ENCODE measurements around the gene MBNL1.
"Not testable (repeated sequence)": the region's sequence is repeated elsewhere in the genome, so short reads cannot be mapped to it uniquely, and the experiment has no call there.

Gene MBNL1

DNA sequence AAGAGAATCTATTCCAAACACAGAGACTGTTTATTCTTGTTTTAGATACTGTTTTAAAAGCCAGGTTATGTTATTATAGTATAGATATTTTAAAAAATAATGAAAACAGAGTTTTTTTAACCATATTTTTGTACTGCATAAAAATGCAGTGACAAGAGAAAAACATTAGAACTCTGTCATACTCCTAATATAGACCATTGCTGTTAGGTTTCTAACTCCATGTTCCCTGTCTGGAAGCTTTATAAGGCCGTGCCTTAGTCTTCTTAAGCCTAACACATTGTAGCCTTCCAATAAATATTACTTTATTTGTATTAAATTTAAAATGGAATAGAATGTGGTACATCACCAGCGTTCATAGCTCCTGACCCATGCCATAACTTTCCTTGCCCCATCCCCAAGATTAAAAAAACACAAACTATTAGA is 53.2 kb downstream of the MBNL1 start:
- no peak for DNase-seq

DNA sequence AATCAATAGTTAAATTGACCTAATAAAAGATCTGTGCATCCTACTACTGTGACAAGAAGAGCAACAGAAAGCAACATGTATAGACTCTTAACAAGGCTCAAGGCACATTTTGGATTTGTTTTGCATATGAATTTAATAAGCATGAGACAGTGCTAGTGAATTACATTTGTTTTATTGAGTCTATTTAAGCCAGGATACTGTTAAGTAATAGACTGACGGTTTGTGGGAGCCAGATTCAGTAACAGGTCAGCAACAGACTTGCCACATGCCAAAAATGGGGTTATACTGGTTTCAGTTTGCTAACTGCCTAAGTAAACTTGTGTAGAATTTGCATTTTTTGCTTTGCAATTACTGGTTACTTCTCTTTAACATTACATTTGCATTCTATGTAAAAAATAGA is 54.0 kb downstream of the MBNL1 start:
- no peak for DNase-seq

DNA sequence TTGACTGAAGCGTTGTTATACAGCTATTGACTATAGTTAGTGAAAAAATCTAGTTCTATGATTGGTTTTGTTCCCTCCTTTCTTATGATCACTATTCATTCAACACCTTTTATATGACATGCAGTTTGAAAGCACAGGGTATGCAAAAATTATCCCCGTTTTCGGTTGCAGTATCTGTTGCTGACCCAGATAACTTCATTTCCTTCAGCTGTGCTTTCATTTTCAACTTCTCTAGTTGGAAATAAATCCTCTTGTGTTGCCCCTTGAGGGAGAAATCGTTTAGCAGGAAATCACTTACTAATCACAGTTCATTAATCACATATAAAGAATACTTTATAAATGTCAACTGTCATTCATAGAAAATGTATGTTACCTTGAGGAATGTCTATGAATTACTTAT is 55.1 kb downstream of the MBNL1 start:
- DNase-seq: no peak

DNA sequence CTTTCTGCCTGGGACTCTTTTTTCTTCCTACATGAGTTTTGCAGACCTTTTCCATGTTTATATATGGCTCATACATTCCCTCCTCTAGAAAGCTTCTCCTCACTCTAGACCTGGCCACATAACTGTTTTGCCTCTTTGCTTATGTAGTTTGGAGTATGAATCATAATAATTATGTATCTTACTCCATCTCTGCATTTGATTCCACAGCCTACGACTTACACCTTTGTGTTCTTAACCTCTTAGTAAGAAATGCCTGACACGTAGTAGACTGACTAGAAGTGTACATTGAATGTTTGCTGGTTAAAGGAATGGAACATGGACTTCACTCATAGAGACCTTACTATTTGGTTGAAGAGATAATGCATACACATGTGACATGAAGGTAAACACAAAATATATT is 56.4 kb downstream of the MBNL1 start:
- no peak for DNase-seq

DNA sequence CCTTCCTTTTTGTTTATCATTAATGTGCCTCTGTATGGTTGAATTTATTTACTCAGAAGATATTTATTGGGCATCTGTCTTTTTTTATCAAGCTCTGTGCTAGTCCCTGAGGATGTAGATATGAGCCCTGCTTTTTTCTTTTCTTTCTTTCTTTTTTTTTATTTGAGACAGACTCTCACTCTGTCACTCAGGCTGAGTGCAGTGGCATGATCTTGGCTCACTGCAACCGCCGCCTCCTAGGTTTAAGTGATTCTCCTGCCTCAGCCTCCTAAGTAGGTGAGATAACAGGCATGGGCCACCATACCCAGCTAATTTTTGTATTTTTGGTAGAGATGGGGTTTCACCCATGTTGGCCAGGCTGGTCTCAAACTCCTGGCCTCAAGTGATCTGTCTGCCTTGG is 58.5 kb downstream of the MBNL1 start:
- DNase-seq: no peak

DNA sequence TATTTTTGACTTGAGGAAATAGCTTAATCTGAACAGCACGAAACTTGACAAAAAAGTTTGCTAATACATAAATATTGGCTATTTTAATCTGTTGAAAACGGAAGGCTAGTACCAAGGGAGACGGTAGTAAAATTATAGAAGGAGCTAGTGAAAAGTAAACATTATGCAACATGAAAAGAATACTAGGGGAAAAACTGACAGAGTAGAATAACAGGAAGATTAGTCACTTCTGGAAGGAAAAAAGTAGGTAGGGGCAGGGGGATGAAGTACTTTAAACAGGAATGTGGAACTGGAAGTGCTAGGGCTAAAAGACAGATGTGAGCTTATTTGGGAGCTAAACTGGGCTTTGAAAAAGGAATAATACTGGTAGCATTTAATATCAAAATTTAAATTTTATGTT is 60.1 kb downstream of the MBNL1 start:
- no peak for DNase-seq

DNA sequence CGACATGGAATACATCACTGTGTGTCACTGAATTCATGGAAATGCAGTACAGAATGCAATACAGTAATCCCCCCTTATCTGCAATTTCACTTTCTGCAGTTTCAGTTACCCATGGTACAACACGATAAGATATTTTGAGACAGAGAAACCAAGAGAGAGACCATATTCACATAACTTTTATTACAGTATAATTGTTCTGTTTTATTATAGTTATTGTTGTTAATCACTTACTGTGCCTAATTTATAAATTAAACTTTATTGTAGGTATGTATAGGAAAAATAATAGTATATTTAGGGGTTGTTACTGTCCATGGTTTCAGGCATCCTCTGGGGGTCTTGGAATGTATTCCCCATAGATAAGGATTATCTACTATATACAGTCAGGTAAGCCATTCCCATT is 61.8 kb downstream of the MBNL1 start:
- no peak for DNase-seq

DNA sequence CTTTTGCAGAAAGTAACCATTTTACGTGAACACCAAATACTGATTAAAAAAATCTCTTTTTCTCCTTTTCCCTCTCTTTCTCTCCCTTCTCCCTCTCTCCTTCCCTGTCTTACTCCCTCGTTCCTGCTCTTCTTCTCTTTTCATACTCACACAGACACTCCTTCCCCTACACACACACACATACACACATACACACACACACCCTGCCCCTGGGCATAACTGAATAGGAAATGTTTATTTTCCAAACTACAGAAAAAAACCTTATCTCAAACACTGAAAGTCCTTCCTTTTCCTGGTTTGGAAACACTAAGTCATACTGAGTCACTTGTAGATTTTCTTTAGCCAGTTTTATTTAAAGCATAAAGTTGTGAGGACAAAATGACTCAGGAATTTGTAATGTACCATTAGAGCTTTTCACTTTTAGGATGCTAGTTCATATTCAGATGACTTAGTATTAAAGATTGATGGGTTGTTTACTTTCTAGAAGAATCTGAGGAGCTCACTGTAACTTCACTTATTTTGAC is 62.4 kb downstream of the MBNL1 start:
- no peak for DNase-seq

DNA sequence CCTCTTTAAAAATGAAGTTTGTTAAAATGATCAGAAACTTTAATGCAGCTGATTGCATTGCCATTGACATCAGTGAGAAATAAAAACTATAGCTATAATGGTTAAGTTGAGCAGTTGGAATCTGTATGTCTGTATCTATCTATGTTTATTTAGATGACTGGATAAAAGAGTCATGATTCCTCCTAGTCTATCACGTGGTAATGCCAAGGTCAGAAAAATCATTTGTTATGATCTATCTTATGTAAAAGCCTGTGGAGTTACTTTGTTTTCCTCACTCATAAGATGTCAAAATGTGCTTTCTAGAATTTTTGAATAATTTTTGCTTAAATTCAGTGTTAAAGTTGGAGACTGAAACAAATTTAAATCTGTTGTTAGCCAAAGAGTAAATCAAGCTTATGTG is 63.3 kb downstream of the MBNL1 start:
- no peak for DNase-seq

DNA sequence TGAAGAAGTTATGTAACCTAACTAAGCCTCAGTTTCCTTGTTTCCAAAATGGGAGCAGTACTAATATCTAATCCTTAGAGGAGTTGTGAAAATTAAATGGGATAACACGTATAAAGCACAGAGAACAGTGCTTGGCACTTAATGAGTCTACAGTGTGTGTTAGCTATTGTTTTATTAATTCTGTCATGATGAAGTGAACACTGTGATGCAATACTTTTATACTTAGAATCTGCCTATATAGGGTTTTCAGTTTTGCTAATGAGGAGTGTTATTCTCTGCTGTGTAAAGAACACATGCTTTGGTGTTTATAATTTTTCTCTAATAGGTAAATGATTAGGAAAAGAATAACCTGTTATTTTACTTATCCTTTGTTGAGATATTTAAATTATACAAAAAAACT is 65.2 kb downstream of the MBNL1 start:
- DNase-seq: no peak

DNA sequence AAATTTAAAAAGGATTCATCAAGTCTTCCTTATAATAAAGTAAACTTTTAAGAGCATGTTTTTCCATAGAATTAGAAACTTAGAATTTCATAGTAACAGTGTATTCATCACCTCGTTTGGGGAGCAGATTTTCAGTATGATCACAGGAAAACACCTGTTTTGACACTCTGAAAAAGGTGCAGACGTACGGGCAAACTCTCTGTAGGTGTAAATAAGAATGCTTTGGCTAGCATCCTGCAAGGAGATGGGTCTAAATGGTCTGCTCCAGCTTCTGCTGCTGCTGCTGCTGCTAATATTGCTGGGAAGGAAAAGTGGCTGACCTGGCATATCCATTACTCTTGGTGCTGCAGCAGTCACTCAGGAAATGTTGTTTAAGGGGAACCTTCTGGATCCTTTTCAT is 66.0 kb downstream of the MBNL1 start:
- no peak for DNase-seq

DNA sequence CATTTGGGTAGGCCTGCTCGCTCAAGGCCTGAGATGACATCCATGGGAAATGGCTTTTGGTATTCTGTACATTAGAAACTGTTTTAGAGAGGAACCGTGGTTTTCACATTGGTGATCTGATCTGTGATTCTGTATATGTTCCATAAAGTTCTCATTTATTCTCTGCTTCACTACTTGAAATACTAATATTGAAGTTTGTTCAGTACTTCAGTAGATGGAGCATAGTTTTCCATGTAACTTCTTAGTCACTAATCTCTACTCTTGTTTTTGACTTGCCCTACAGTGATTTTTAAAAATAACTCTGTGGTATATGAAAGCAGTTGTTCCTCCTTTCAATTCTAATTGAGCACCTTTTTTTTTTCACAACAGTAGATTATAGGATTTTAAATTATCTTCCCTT is 66.5 kb downstream of the MBNL1 start:
- no peak for DNase-seq

DNA sequence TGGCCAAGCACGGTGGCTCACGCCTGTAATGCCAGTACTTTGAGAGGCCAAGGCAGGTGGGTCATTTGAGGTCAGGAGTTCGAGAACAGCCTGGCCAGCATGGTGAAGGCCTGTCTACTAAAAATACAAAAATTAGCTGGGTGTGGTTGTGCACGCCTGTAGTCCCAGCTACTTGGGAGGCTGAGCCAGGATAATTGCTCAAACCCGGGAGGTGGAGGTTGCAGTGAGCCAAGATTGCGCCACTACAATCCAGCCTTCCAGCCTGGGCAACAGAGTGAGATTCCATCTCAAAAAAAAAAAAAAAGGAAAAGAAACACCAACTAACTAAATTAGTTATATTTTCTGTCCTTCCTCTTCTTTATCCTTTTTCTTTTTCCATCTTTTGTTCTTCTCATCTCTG is 68.6 kb downstream of the MBNL1 start:
- DNase-seq: not testable (repeated sequence)

DNA sequence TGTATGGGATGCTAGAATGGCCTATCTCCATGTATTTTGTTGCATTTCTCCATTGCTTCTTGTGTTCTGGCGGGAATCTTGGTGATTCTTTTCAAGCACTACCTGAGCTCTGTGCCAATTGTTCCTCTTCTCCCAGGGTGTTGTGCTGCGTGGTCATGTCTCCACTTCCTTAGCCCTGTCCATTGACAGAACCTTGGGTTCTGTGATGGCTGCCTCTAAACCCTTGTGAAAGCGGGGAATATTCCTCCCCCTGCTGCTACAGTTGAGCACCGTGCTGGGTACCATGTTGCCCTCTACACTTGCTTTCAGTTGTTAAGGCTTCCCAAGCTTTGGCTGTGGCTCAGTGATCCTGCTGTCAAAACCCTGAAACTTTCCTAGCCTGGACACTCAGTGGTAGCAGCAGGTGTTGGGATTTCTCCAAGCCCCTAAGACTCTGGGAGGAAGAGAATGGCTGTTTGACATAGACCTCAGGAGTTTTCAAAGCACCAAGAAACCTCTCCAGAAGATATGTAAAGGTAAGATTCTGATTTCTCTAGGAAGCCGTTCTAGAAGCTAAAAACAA is 69.5 kb downstream of the MBNL1 start:
- no peak for DNase-seq

DNA sequence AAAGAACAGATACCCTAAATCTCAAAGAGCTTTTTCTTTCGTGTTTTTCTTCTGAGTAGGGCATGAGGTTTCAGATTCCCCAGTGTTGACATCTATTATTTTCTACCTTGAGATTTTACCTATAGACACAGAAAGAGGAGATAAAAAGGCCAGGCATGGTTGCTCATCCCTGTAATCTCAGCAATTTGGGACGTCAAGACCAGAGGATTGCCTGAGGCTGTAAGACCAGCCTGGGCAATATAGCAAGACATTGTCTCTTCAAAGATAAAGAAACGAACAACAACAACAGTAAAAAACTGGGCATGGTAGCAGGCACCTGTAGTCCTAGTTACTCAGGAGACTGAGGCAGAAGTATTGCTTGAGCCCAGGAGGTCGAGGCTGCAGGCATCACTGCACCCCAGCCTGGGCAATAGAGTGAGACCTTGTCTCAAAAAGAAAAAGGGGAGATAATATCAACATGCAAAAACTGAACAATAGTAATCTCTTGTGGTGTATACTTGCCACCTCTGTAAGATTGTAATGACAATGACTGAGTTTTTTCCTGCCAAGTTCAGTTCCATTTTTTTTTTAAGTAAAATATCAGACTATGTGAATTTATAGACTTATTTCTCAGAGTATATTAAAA is 71.3 kb downstream of the MBNL1 start:
- DNase-seq: no peak

DNA sequence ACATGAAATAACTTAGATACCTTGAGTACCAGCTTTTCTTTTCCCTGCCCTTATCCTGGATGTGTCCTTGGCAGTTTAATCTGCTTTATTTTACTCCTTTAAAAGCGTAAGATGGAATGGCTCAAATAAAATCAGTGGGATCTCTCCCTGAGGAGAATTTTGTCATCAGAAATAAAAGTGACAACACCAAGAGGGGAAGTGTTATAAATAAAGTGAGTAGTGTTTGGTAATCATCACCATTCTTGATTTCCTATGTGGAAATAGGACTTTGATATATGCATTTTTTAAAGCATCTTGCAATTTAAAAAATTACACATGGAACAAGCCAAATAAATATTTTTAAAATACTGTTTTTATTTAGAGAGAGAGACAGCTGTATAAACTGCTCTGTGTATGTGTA is 76.5 kb downstream of the MBNL1 start:
- DNase-seq: no peak

DNA sequence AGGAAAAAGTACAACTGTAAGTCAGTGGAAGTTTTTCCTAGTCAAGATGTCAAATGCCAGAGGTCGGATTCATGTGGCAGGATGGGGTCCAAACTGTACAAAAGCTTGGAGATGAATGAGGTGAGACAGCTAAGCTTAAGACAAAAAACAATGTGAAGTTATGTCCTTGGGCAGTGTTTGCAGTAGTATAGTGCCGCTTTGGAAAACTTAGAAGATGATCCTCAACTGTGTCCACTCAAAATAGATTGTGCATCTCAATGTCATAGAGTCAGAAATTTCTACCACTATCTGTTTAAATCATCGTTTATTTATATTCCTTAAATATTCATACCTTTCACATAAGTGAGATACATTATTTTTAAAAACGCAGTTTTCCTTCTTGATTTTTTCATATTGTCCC is 77.3 kb downstream of the MBNL1 start:
- no peak for DNase-seq

DNA sequence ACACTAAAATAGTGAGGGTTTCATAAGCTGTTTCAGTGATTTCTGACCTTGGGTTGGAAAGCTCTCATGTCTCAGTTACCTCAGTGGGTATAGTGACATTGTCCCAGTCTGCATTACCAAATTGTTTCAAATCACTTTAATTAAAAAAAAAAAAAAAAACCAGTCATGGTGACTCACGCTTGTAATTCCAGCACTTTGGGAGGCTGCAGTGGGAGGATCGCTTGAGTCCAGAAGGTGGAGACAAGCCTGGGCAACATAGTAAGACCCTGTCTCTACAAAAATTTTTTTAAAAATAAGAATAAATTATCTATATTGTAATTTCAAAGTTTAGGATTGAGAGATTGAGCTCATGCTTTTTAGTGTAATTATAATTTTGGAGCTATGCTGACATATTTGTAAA is 78.0 kb downstream of the MBNL1 start:
- no peak for DNase-seq

DNA sequence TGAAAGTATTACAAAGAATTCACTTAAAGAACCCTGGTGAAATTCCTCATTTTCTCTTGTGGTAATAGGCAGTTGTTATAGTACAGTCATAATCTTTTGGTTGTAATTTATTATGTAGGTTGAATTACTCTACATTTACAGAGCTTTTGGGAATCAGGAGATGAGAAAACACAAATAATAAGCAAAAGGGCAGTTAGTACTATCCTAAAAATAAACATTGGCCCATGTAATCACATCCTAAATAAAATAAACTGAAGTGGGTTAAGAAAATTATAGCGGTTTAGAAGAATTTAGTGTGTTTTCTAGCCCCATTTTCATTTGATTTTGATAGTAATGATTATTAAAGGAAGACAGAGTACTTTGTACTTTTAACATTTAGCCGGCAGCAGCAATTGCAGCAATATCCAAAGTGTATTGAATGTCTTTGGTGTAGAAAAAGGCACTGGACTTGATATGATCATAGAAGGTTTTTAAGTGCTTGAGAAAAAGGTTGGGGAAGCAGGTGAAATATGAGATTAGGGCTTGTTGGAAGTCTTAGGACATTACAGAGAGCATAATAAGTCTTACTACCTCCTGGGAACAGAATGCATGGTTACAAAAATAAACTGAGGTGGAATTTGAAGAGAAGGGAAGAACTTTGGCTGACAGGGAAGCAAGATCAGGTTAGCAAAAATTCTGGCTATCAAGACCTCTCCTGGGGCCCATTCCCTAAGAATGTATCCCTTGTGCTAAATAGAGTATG is 79.9 kb downstream of the MBNL1 start:
- DNase-seq: no peak

DNA sequence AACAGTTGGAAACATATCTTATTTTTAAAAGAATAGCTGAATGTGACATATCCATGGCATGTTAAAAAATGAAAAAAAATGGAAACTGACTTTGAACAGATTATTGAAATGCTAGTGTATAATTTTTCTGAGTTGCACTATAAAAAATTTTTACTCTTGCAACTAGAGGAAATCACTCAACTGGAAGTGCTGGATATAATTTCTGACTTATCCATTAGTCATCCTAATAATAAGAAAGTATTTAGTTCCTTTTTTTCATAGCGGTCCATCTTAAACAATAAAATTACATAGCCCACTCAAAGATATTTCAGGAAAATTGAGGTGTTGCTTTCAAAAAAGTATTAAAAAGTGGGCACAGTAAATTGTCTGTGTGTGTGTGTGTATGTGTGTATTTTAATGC is 80.7 kb downstream of the MBNL1 start:
- DNase-seq: no peak

DNA sequence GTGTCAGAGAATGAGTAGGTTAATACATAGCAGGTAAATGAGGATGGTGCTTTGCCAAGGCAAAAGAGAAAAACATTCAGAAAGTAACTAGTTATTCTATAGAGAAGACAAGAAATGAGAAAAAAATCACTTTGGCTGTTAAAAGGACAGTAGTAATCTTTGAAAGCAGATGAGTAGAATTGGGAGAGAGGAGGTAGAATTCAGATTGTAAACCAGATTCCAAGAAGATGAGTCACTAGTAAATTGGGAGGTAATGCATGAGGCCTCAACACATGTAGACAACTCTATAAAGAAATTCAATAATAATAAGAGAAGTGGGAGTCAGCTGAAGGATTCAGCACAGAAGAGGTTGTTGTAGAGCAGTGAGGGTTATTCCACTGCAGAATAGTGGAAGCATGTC is 81.4 kb downstream of the MBNL1 start:
- DNase-seq: no peak

DNA sequence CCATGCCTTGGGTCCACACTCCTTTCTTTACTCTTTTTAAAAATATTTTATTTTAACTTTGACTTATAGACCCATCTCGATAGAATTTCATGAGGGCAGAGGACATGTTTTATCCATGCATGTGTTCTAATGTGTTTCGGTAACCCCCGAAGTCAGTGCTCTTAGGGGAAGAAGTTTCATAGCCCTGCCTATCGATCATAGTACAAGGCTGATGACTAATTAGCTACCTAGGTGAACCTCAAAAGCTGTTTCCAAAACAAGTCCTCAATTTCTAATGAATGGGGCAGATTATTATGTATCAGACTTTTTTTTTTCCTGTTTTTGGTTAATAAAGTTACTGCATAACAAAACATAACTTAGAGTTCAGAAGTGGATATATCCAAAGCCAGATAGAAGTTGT is 82.0 kb downstream of the MBNL1 start:
- no peak for DNase-seq

DNA sequence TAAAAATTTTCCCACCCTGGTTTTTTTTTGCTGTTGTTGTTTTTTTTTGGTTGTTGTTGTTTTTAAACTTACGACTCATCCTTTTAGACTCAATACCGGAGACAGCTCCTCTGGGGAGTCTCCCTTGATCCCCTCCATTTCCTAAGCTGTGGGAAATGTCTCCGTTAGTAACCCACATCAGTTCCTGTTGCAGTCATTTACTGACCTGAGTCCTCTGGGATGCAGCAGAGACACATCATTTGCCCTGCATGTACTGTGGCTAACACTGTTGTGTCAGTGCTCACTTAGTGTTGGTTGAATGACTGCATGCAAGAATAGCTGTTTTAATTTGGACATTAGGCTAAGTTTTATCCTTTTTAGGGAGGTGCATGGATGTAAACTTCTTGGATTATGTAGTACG is 83.8 kb downstream of the MBNL1 start:
- DNase-seq: no peak

DNA sequence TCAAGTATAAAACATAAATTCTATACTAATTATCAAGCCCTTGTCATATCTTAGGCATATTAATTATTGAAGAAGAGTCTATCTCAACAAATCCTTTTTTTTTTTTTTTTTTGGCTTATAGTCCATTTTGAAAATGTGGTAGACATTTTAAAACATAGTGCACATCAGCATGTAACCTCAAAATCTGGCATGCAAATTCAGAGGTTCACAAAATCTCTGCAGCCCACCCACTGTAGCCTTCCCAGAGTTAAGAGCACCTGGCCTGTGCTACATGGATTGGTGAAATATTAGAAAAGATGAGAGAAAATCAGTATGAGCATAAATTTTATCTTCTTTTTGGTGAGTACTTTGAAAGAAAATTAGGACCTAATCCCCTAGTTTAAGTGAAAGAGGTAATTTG is 84.8 kb downstream of the MBNL1 start:
- no peak for DNase-seq

Data from activated CD8-positive, alpha-beta memory T cell treated with anti-CD3 and anti-CD28 coated beads for 24 hours (primary cell).